HG03060 (cell line): ENCODE results near the gene LEF1.
A peak's percentile ranks its signal among the peaks of the same experiment; 100 is the strongest.

ENCODE experiments used
- ATAC-seq: cut with Tn5 transposase; IDR thresholded peaks from one replicate; pipeline ENCODE4 v1.9.1; 2021; ENCODE audit warnings: low read depth, moderate number of reproducible peaks; ENCODE audit not compliant: unreplicated experiment

LEF1 gene

DNA sequence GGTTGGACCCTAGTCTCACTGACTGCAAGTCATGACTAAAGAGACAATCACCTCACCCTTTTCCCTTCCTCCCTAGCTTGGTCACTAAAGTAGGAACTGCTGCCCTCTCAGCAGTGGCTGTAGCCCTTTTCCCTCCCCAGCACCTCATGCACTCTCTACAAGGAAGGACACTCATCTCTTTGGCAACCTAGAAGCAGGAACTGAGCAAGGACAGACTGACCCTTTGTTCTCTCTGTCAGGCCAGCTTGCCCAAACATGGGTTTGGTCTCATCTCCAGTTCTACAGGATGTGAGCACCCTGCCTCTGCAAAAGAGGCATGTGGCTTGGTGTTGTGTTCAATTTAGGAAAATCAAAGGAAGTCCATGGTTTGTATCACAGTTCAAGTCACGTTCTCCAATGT lies 15.8 kb downstream of the LEF1 start:
- no peak for ATAC-seq

DNA sequence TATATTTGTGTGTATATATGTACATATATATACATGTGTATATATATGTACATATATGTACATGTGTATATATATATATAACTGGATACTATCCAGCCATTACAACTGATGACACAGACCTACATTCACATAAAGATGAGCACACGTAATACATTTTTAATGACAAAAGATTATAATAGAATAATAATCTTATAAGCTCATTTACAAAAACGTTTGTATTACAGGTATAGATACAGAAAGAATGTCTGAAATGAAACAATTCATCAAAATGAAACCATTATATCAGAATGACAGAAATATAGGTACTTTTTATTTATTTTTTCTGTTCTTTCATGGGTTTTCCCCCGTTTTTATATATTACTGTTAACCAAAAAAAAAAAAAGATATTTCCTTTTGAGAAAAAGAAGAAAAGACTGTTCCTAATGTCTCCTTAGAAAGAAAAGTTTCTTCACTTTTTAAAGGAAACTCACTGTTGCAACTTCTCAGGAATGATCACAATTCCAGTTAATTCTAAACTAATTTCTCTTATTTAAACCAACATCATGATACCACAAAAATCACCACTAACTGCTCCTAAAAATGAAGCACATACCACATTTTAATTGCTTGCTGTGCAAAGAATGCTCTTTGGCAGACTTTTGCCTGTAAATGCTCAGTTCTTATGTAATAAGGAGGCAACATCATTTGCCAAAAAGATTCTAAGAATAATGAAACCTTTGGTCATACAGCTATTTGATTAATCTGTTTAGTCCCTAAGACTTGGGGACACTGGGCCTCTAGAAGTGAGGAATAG lies 18.9 kb downstream of the LEF1 start:
- no peak for ATAC-seq

DNA sequence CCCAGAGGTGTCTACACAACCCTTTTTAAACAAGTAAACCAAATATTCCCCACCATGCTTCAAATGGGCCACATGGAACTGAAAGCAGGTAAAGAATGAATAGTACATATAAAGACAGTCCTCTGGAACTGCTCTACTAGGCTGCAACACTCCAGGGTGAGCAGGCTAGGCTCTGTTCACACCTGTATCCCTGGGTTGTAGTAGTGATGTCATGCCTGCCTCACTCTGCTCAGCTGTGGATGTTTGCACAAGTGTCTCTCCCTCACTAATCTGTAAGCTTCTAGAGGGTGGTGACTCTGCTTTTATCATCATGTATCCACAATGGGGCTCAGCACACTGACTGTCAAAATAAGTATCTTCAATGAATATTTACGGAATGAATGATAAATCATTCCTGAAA lies 20.4 kb downstream of the LEF1 start:
- ATAC-seq: no peak

DNA sequence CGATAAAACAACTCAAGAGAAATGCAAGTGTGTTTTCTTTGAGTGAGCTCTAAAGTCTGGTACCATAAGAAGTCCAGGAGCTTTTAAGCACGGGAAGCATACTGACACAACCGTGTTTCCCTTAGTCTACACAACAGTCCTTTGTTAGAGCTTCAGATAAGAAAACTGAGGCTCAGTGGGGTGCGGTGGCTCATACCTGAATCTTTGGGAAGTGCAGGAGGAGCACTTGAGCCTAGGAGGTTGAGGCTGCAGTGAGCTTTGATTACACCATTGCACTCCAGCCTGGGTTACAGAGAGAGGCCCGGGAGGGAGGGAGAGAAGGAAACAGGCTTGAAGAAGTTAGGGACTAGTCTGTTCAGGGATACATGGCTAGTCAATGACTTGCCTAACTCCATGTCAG lies 21.9 kb downstream of the LEF1 start:
- ATAC-seq: no peak

DNA sequence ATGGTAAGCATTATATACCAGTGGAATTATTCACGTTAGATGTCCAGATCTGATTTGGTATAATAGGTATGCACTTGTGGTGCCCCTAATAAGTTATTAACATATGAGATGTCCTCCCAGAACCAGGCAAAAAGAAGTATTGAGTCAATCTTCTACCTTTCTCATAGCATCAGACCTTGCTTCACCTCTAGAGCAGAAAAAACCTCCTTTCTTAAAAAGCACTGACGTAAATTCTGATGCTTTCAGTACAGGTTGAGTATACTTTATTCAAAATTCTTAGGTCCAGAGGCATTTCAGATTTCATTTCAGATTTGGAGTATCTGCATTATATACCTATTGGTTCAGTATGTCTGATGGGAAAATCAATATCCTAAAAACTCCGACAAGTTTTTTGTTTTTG lies 22.4 kb downstream of the LEF1 start:
- ATAC-seq: no peak

DNA sequence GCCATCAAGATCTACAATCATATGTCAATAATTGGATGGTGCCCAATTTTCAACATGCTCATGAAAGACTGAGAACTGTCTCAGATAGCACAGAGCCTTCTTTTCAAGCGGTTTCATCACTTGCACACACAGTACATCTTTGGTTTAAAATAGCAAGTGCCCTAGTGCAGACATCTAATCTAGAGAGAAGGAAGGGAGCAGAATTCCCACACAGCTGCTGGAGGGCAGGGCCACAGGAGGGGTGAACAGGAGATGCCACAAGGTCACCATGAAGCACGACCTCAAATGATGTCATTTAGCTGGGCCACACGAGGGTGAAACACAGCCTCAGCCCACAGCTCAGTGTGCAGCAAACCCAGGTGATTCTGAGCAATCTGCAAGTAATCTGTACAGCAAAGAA lies 24.3 kb downstream of the LEF1 start:
- ATAC-seq: no peak

DNA sequence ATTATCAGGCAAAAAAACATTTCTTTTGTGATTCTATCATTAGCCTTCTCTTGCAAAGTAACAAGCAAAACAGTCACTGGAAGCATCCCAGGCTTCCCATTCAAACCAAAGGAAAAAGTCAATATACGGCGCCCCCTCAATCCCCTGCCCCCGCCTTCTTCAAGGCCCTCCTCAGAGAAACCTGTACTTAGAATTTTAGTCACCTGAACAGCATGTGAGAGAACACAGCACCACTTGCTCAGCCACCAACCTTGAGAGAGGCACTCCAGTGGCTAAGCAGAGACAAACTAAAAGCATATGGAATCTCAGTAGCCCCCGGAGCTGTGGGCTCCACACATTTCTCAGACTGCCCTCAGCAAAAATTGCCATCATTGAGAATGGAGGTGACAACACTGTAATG lies 25.2 kb downstream of the LEF1 start:
- ATAC-seq: no peak

DNA sequence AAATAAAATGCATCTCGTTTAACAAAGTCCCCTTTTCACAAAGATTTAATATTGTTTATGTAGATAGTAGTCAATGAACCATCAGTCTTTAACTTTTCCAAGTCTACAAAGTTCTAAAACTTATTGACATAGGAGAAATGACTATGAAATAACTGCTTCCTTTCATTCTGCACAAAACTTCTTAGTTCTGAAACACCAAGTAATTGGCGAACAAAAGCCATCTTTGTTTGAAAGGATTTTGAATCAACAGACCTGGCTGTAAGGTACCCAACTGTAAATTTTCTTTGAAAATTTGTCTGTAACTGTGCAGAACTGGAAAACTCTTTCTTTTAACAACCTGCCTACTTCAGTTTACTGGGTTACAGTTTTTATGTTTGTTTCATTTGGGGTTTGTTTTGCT lies 25.9 kb downstream of the LEF1 start:
- no peak for ATAC-seq

DNA sequence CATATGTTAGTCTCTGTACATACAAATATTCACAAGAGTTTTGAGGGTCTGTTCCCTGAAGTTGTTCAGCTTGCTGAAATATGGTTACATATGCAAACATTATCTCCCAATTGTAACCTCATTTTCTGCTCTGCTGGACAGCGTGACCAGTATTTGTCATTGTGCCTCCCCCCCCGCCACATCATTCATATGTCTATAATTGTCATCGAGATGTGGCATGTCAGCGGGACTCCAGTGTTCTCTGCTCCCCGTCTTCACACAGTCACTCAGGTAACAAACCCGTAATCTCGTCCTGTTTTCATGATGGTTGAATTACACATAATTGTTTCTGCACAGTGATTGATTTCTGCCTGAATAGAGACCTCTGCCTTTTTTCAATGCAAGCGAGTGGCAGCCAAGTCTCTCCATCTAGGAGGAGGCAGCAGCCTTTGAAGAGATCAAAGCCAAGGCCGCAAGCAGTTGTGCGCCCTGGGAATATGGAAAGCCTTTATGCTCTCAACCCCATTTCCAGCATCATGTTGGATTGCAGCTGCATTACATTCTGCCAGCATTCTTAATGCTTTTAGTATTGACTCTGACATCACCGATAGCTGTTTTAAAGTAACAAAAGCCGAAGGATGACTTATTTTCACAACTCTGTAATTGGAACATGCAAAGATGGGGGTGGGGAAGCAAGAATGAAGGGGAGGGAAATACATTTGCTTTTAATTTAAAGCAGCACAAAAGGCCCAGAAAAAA lies 27.4 kb downstream of the LEF1 start:
- peak; percentile 41 for ATAC-seq

DNA sequence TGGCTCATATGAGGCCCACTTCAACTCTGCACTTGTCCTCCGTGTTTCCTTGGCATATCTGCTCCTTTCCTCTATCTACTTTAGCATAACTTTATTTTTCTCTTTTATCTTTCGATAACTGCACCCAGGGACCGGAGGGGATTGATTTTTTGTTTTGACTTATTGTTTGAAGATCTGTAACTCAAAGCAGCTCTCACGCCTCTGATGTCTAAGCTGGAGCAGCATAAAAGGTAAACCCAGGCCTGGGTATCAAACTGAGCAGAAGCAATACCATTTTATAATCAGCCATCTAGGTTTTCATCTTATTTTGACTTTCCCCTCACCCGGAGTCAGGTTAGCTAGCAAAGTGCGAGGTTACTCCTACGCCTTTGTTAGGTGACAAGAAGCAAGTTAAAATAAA lies 28.4 kb downstream of the LEF1 start:
- no peak for ATAC-seq

DNA sequence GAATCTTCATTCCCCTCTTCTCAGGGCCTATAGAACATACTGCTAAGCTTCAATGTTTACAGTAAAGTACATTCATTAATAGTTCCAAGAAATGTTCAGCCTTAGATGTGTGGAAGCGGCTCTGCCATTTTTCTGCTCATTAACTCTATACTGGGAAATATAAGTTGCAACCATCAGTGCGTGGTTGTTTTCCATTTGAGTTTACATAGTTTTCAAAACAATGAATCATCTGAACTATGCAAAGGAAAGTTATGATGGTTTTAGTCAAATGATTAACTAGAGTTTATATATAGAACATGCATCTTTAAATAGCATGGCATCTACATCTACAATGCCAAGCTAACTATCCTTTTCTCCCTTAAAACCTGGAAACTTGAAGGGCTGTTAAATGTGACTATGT lies 29.6 kb downstream of the LEF1 start:
- ATAC-seq: peak; percentile 54

DNA sequence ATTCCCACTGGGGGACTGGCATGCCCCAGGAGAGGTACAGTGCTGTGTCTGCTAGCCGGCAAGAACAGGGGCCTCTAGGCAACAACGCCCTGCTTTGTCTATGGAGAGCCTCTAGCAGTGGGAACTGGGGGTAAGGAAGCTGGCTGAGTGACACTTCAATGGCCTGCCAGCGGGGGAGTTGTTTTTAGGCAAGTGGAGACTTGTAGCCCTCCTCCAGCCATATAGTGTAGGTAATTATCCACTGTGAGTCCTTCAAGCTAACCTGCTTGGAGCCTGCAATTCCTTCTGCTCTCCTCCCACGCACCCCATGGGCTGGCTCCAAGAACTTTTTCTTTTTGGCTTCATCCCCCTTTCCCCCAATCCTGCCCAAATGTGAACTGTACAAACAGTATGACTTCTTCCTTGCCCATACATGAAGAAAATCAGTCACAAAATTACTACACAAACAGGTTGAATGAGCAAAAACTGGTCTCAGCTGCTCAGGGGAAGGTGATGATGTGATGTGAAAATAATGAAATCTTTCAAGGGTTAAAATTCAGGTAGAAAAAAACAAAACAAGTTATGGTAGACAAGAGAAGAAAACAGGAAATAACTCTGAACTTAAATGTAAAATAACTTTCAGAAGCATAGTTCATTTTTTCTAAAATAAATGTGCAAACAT lies 33.1 kb downstream of the LEF1 start:
- no peak for ATAC-seq

DNA sequence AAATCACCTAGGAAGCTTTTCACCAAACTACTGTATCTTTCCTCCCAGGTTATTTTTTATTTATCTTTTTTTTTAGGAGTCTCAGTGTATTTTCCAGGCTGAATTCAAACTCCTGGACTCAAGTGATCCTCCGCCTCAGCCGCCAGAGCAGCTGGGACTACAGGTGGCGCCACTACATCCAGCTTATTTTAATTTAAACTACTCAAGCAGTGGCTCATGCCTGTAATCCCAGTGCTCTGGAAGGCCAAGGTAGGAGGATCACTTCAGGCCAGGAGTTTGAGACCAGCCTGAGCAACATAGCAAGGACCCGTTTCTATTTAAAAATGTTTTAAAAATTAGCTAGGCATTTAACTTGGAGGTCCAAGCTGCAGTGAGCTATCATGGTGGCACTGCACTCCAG lies 37.8 kb downstream of the LEF1 start:
- ATAC-seq: no peak

DNA sequence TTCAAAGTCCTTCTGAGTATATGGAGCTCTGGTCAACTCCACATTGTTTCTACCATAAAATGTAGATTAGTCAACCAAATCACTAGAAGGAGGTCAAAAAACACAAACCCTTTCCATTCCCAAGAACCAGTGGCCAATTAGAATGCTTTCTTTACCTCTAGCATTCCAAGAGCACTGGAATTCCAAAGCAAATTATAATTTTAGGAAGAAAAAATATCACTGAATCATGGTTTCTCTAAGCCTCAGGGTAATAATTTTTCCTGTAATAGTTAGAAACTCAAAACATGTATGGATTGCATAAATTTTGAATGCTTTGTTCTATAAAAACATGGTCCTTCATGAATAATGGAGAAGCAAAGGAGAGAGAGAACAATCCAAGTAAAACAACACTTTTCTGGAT lies 39.5 kb downstream of the LEF1 start:
- no peak for ATAC-seq

DNA sequence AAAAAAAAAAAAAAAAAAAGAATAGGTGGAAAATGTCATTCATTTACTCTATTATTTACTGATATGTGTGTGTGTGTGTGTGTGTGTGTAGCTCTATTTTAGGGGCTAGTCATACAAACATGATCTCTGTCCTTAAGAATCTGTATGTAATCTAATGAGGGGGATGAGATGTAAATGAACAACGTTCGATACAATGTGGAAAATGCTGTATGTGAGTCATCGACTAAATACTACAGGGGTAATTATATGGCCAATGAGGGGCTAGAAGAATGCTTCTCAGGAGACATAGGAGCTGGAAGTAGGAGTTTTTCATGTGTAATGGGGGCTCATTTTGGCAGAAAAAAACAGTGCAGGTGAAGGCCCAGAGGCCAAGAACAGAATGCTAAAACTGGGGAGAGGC lies 41.9 kb downstream of the LEF1 start:
- ATAC-seq: no peak

DNA sequence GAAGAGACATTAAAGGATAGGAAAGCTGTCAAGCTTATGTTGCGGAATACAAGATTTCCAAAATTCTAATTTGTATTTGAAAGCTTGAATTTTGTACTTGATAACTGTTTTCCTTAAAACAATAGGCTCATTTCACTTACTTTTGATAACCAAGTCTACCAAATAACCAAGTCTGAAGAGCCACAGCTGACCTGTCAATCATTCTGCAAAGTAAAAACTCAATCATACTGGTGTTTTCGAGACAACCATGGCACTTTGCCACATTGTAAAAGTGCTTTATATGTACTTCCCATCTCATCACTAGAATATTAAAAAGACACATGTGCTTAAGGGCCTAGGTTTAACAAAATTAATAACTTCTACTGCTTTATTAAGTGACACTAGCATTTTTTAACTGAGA lies 47.9 kb downstream of the LEF1 start:
- no peak for ATAC-seq

DNA sequence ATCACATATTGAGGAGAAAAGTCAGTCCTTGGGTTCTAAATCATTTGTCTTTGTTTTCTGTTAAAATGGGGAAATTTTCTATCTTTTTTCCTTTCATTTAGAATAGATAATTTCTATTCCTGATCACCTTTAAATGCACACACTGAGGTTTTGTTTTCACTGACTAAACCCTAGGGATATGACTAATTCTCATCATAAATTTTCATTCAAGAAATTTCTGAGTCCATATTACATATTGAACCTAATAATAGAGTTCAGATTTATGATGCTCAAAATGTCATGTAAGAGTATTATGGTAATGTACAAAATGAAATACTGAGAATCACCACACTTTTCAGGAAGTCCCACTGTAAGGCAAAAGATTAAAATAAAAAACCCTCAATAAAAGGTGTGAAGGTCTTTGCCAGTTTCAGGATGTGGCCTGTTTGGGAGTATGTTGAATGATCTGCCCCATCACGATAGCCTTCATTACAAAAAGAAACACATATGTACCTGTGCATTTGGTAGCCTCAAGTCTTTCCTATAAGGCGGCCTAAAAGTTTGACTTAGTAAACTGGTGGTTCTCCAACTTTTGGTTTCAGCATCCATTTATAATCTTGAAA lies 49.4 kb downstream of the LEF1 start:
- no peak for ATAC-seq

DNA sequence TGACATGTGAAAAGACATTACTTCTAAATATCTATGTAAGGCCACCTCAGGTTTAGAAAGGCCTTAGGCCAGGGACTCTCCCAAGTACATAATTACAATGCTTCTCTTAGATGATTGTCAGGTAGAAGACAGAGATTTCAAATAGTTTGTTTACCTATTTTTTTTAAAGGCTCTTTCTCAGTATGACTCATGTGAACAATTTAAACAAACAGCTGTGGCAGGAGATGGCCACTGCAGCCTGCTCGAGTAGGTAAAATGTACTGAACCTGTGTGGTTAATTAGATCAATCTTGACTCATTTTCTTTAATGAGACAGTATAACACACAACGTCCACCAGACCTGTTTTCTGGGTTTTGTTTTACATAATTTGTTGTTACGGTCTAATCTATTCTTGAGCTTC lies 50.2 kb downstream of the LEF1 start:
- peak; percentile 93 for ATAC-seq

DNA sequence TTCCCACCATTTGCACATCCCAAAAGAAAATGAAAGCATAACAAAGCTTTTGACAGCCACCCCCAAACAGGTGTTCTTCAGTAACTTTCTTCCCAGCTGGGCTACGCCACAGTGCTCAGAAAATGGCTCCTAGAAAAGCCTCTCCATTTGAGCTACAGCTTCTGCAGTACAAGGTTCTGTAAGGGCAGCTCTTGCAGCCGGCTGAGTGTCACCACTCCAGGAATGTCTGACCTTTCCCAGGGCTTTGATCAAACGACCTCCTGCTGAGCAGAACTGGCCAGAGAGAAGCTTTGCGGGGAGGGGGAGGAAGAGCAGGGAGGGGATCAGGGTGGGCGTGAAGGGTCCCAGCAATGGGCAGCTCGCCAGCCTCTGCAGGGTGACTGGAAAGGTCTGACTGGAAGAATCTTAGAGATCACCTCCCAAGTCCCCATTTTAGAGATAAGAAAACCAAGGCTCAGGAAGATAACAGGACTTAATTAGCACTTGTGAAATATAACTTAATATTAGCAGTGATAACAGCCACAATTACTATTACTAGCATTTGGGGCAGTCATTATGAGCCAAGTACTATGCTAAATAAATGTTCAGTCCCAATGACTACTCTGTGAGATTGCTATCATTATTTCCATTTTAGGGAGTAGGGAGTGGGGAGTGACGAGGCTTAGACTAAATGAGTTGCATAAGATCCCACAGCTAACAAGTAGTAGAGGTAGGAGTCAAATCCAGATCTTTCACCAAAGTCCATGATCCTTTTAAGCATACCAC lies 51.1 kb downstream of the LEF1 start:
- ATAC-seq: no peak

DNA sequence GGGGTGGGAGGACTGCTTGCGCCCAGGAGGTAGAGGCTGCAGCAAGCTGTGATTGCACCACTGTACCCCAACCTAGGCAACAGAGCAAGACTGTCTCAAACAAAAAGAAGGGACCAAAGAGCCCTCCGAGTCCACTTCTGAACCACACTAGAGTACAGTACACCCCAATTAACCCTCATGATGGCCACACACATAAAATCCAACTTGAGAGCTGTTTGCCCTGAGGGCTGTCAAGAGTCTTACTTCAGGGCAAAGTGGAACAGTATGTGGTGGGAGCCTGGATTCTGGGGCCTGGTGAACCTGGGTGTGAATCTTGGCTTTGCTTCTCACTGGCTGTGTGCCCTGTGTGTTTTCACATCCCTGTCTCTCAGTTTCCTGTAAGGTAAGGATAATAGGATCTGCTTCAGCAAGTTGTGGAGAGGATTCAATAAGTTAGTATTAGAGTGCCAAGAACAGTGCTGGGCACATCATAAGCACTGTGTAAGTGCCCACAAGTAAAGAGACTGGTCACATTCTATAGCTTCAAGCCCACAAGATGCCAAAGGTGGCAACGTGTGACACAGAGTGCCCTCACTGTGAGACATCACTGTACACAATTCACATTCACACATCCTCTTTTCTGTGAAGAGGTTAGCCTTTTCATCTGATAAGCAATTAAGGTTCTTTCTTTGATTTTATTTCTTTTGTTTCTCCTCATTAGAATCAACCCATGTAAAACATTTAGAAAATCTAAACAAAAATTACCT lies 52.1 kb downstream of the LEF1 start:
- no peak for ATAC-seq
